G401.6 (cell line): Measurements from ENCODE around the gene CMTM4.
"Not testable (repeated sequence)": the region's sequence is repeated elsewhere in the genome, so short reads cannot be mapped to it uniquely, and the experiment has no call there.

Experiments
- FAIRE-seq: peaks from 2 replicates; lab custom pipeline; 2012; peaks lifted over from hg19 to GRCh38; lab: Jason Lieb, UNC

CMTM4 gene

DNA sequence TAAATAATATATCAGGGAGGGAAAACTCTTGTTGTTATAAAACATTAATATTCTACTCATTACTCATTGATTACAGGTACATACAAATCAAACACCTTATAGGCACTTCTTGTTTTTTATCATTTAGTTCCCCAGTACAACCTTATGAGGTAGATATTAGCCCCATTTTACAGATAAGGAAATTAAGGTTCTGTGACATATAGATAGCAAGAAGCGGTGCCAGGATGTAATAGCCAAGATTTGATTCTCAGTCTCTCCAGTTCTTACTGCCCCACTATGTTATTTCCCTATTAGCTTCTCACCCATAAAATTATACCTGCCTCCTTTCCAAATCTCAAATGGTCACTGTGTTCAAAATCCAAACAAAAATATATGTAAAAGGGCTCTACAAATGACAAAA lies 55.2 kb downstream of the CMTM4 start:
- FAIRE-seq = no peak

GRCh38 chr16:66640724-66641314 lies 55.7 kb downstream of the CMTM4 start:
- FAIRE-seq = no peak

DNA sequence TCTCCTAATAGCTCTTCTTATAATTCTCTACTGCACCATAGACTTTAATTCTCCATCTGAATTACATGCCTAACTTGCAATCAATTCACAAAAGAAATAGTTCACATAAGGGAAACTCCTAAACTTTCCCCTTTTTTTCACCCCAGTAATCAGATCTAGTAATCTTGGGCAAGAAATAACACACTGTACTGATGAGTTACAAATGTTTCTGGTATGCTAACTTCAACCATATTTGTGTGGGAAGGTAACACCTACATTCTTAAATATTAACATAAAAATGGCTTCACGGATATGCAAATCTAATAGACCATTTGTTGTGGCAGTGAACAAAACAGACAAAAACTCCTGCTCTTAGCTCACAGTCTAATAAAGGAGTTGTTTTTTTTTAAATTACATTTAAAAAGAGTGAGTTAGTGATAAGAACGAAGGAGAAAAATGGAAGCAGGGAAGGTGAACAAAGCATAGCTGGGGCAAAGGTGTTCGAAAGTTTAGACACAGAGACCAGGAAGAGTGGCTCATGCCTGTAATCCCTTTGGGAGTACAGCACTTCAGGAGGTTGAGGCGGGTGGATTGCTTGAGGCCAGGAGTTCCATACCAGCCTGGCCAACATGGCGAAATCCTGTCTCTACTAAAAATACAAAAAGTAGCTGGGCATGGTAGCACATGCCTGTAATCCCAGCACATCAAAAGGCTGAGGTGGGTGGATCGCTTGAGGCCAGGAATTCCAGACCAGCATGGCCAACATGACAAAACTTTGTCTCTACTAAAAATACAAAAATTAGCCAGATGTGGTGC lies 57.3 kb downstream of the CMTM4 start:
- FAIRE-seq = no peak

- FAIRE-seq = no peak
Measured at GRCh38 chr16:66637806-66638205, 58.7 kb downstream of the CMTM4 start.

DNA sequence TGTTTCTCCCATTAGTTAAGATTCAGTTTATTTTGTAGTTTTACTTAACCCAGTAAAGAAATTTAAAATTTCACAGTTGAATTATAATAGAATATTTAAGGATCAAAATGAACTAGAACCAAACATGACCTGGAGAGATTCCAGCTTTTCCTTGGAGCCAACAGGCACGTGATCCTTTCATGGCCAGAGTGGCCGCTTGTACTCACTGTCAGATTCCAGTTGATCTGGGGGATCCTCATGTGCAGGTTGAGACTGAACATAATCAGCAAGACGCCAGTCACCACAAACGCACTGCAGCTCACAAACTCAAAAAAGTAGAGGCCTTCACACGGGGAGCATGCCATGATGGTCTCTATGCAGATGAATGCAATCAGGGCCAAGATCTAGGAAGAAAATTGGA lies 60.3 kb downstream of the CMTM4 start:
- no peak for FAIRE-seq

- FAIRE-seq = no peak
Measured at GRCh38 chr16:66635406-66635805, 61.1 kb downstream of the CMTM4 start.

- FAIRE-seq = no peak
Measured at GRCh38 chr16:66634527-66635196, 61.9 kb downstream of the CMTM4 start.

GRCh38 chr16:66631558-66631957 lies 65.0 kb downstream of the CMTM4 start:
- FAIRE-seq = not testable (repeated sequence)

GRCh38 chr16:66630561-66631260 lies 65.8 kb downstream of the CMTM4 start:
- not testable (repeated sequence) for FAIRE-seq

GRCh38 chr16:66629856-66630255 lies 66.7 kb downstream of the CMTM4 start:
- no peak for FAIRE-seq

DNA sequence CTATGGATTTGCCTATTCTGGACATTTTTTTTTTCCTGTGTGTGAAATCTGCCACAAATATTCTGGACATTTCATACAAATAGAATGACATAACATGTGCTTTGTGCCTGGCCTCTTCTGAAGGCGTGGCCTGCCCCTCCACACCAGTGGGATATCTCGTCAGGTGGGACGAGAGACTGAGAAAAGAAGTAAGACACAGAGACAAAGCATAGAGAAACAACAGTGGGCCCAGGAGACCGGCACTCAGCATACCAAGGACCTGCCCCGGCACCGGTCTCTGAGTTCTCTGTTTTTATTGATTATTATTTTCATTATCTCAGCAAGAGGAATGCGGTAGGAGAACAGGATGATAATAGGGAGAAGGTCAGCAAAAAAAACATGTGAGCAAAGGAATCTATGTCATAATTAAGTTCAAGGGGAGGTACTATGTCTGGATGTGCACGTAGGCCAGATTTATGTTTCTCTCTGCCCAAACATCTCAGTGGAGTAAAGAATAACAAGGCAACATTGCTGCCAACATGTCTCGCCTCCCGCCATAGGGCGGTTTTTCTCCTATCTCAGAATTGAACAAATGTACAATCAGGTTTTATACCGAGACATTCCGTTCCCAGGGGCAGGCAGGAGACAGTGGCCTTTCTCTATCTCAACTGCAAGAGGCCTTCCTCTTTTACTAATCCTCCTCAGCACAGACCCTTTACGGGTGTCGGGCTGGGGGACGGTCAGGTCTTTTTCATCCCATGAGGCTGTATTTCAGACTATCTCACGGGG lies 68.7 kb downstream of the CMTM4 start:
- FAIRE-seq = not testable (repeated sequence)

DNA sequence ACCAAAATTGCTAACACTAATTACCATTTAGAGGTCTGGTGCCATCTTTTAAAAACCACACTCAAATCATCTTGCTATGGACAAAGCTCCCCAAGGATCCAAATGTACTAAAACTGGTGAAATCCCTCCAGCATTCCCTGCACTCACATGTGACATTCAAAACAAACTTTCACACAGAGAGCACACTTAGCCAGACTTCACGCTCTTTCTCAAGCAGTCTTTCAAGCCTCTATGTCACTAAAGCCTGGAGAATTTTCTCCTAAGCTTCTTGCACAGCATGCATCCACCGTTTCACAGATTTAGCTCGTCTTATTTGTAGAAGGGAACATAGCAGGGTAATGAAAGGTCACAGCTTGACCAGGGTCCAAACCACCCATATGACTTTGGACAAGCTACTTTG lies 72.8 kb downstream of the CMTM4 start:
- FAIRE-seq = no peak

DNA sequence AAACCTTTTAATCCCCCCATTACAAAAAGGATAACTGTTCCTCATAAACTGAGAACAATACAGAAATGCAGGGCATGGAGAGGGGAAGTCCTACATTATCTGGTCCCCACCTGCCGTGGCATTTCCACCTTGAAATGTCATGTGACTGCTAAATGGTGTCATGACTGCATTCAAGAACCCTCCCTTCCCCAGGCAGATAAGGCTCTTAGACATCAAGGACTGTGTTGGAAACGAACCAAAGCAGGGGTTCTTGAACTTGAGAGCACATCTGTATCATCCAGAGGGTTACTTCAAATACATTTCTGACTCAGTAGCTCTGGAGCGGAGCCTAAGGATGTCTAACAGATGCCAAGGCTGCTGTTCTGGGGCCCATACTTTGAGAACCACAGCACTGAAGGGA lies 73.7 kb downstream of the CMTM4 start:
- FAIRE-seq = no peak

DNA sequence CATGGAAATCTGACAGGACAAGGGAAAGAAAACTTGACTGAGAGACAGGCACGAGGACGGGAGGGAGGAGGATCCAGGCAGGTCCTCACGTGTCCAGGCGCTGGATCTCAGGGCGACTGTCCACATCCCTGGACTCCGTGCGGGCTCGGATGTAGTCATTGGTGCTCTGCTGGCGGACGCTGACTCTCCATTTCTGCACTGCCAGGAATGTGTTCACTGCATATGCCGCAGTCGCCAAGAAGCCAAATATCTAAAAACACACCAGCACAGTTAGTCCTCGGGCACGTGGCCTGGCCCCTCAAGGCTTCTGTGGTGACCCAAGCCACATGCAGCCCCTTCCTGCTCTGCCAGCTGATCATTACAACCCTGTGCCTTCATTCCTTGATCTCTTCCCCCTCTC lies 74.6 kb downstream of the CMTM4 start:
- FAIRE-seq = no peak

DNA sequence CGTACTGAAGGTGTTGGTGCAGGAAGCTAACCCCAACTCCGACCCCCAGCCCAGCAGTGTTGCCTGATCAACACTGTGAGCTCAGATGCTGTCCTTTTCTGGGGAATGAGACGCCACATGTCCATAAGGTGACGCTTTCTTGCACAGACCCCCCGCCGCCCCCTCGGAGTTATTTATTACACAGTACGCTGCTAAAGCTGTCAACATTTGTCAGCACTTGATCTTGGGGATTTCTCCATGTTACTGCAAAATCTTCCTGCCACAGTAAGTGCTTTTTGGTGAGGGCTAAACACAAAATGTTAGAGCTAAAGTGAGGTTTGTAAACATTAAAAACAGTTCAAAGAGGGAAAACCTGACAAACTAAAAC lies 76.1 kb downstream of the CMTM4 start:
- FAIRE-seq = no peak

GRCh38 chr16:66619534-66620428 lies 76.8 kb downstream of the CMTM4 start:
- no peak for FAIRE-seq

GRCh38 chr16:66618588-66619375 lies 77.8 kb downstream of the CMTM4 start:
- FAIRE-seq = no peak

DNA sequence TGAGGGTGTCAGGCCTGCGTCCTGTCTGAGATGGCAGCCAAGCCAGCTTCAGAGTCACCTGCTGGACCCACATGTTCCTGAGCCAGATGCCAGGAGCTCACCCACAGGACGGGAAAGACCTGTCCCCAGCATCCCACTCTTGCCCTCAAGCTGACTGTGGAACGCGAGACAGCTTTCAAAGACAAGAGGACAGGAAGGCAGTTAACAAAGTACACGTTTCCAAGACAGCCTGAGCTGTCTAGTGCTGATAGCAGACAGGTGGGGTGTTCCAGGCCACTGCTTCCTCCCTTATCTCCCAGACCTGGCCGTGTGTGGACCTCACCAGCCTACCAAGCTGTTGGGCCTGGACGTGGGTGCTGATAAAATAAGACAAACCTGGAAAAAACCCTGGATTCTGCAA lies 78.8 kb downstream of the CMTM4 start:
- FAIRE-seq = no peak

DNA sequence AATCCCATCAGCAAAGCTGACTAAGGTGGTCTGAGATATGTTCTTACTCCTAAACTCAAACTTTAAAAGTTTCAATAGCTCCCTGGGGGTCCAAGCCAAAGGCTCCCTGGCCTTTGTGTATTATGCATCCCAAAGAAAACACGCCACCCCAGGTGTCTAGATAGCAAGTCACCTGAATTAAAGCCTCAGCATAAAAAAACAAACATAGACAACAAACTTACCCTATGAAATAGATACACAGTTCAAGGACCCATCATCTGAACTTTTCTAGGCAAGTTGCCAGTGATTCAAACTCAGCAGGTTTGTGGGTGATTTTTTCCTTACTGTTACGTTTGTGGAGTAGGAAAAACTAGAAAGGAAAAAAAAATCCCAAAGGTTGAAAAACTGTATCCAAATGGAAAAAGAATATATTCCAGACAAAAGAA lies 79.5 kb downstream of the CMTM4 start:
- no peak for FAIRE-seq

DNA sequence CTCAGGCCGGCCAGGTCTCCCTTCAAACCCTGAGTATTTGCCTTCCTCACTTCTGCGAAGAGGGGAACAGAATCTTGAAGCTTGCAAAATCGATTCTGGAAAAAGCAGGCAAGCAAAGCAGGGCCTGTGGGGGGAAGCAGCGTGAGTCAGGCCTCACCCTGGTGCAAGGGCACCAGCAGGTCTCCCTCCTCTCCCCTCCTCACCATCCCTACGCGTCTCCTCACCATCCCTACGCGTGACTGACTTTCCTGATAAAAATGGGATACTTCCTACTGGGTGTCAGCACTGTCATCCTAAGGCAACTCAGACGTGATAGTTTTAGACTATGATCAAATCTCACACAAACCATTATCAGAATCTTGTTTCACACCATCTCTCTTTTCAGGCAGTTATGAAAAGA lies 80.0 kb downstream of the CMTM4 start:
- no peak for FAIRE-seq
